Transverse colon (tissue), 4 donors: ENCODE measurements around the gene STAT6.

Source experiments
- EP300 ChIP-seq: sonication (generic); formaldehyde crosslinking; IDR thresholded peaks from one replicate; pipeline ENCODE4 v1.6.1; 2017; ENCODE audit warnings: antibody characterized with exemption, low read depth
- POLR2AphosphoS5 ChIP-seq, 3 donors: sonication (generic); formaldehyde crosslinking; IDR thresholded peaks; one replicate each; pipeline ENCODE4 v1.6.1; 2016; ENCODE audit warnings: antibody characterized with exemption in 3 of 3
- TF ChIP-seq, protein P1 (sequence below), 5 experiments: fragments of 200-600 bp in 3 of 5; fragments of 450-650 bp in 2 of 5; sonication (generic) in 3 of 5; IDR thresholded peaks; 1 replicate in 2 of 5; 2 replicates in 3 of 5; pipeline ENCODE4 v1.5.1; 2016 to 2017; ENCODE audit warnings: antibody characterized with exemption in 5 of 5, inconsistent platforms in 3 of 5, mild to moderate bottlenecking in 2 of 5, moderate library complexity in 1 of 5

DNA sequence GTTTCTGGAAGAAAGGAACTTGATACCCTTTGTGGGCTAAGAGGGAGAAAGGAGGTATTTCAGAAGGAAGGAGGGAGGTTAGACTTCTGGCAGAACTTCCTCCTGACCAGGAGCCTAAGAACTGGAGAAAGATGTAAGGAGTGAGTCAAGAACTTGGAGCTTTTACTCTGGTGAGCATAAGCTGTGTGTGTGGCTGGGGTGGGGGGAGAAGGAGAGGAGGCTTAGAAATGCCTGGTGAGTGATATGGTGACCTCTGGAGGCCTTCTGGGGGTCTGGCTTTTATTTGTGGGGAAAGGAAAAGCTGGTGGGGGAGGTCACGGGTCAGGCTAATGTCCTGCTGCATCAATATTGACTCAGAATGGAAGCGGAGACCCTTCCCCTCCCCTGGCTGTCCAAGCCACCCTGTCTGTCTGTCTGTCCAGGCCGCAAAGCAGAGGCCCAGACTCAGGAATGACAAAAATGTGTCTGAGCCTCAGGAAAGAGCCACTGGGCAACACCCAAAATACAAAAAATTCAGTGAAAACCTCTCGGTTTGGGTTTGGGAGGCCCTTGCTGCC lies 21.9 kb upstream of the STAT6 start:
- no peak for TF ChIP-seq EP300
- TF ChIP-seq, protein P1, sequence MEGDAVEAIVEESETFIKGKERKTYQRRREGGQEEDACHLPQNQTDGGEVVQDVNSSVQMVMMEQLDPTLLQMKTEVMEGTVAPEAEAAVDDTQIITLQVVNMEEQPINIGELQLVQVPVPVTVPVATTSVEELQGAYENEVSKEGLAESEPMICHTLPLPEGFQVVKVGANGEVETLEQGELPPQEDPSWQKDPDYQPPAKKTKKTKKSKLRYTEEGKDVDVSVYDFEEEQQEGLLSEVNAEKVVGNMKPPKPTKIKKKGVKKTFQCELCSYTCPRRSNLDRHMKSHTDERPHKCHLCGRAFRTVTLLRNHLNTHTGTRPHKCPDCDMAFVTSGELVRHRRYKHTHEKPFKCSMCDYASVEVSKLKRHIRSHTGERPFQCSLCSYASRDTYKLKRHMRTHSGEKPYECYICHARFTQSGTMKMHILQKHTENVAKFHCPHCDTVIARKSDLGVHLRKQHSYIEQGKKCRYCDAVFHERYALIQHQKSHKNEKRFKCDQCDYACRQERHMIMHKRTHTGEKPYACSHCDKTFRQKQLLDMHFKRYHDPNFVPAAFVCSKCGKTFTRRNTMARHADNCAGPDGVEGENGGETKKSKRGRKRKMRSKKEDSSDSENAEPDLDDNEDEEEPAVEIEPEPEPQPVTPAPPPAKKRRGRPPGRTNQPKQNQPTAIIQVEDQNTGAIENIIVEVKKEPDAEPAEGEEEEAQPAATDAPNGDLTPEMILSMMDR (IDR thresholded peaks at IDR 0.05), result no peak
- TF ChIP-seq POLR2AphosphoS5 (IDR thresholded peaks at IDR 0.05), result no peak
